Renal pelvis (tissue), 4 donors: ENCODE measurements around the gene PDZD2. TPM values are rescaled to one million over a fixed set of nuclear protein-coding genes. Genes with fewer than 3 reads are reported as not detected.

Experiments used
- DNase-seq: peaks from one replicate; pipeline ENCODE4 v3.0.0-alpha.2; 2013
- polyA plus RNA-seq, 3 donors: library from polyadenylated mRNA; unstranded; fragments of 120-200 nt; gene quantifications; one replicate each; pipeline ENCODE4 v1.2.1, GENCODE V29; 2013; ENCODE audit not compliant: insufficient read length in 3 of 3

Gene PDZD2
- polyA plus RNA-seq, 3 donors, result 16.3 to 21.4 (median 18.9) TPM

- no peak for DNase-seq
Observed at GRCh38 chr5:31635446-31635845, 3.5 kb upstream of the PDZD2 start.

- no peak for DNase-seq
Observed at GRCh38 chr5:31637851-31638250, 1.1 kb upstream of the PDZD2 start.

GRCh38 chr5:31638345-31638744 is 586 bp upstream of the PDZD2 start:
- DNase-seq, result no peak

GRCh38 chr5:31639481-31640411 is 815 bp downstream of the PDZD2 start:
- DNase-seq, result no peak

- no peak for DNase-seq
Observed at GRCh38 chr5:31640573-31640972, 1.6 kb downstream of the PDZD2 start.

- DNase-seq, result no peak
Observed at GRCh38 chr5:31641059-31641458, 2.1 kb downstream of the PDZD2 start.

GRCh38 chr5:31641575-31641974 is 2.6 kb downstream of the PDZD2 start:
- no peak for DNase-seq

GRCh38 chr5:31645420-31646081 is 6.6 kb downstream of the PDZD2 start:
- no peak for DNase-seq

- no peak for DNase-seq
Observed at GRCh38 chr5:31648326-31648725, 9.4 kb downstream of the PDZD2 start.

- no peak for DNase-seq
Observed at GRCh38 chr5:31651241-31651640, 12.3 kb downstream of the PDZD2 start.

- DNase-seq, result no peak
Observed at GRCh38 chr5:31655491-31655890, 16.6 kb downstream of the PDZD2 start.

- DNase-seq, result no peak
Observed at GRCh38 chr5:31656806-31657205, 17.9 kb downstream of the PDZD2 start.

GRCh38 chr5:31657315-31657979 is 18.5 kb downstream of the PDZD2 start:
- no peak for DNase-seq

GRCh38 chr5:31661257-31661656 is 22.3 kb downstream of the PDZD2 start:
- no peak for DNase-seq

GRCh38 chr5:31663519-31663918 is 24.6 kb downstream of the PDZD2 start:
- no peak for DNase-seq

GRCh38 chr5:31664566-31664965 is 25.6 kb downstream of the PDZD2 start:
- DNase-seq, result no peak

- no peak for DNase-seq
Observed at GRCh38 chr5:31671339-31671741, 32.4 kb downstream of the PDZD2 start.

- DNase-seq, result no peak
Observed at GRCh38 chr5:31674371-31674951, 35.5 kb downstream of the PDZD2 start.

- DNase-seq, result no peak
Observed at GRCh38 chr5:31675472-31675871, 36.5 kb downstream of the PDZD2 start.

- no peak for DNase-seq
Observed at GRCh38 chr5:31678180-31678579, 39.2 kb downstream of the PDZD2 start.

GRCh38 chr5:31680528-31680927 is 41.6 kb downstream of the PDZD2 start:
- DNase-seq, result no peak

GRCh38 chr5:31682025-31682424 is 43.1 kb downstream of the PDZD2 start:
- no peak for DNase-seq
